ENCODE results near the gene MACROD1. TPM values are rescaled to one million over a fixed set of nuclear protein-coding genes. Genes with fewer than 3 reads are reported as not detected.

MACROD1 gene
- total and polyA plus RNA-seq, 9 of the 15 experiments (the other 6 are each of a cell fraction or from before 2014, with no cell fraction given): 1.1 to 60.0 (median 26.4) TPM

GRCh38 chr11:64126371-64126770 lies 39.5 kb downstream of the MACROD1 start (continued):
- no peak for TF ChIP-seq SNAPC5 (CRISPR knock-in tag; IDR thresholded peaks at IDR 0.05)
- TF ChIP-seq ZNF239 (CRISPR knock-in tag; IDR thresholded peaks at IDR 0.05): no peak
- TF ChIP-seq MYNN (IDR thresholded peaks at IDR 0.05): no peak
- no peak for TF ChIP-seq MYNN (CRISPR knock-in tag; IDR thresholded peaks at IDR 0.05)
- no peak for TF ChIP-seq ESRRB (CRISPR knock-in tag; IDR thresholded peaks at IDR 0.05; ENCODE audit: borderline replicate concordance)
- TF ChIP-seq ZNF830 (CRISPR knock-in tag; IDR thresholded peaks at IDR 0.05): no peak

GRCh38 chr11:64125676-64126075 lies 40.2 kb downstream of the MACROD1 start:
- Histone ChIP-seq H3K4me1 (replicated peaks in 1 of 2; ENCODE audit: control insufficient read depth in 2 of 2, insufficient read depth in 2 of 2, low read length in 2 of 2) (peaks cover 0 to 29% of the 10 kb centered on the region in 2 experiments; a peak in 2 of 5 replicates), H3K9me1 (ENCODE audit: control insufficient read depth, insufficient read depth, low read length) (no peaks in the 10 kb centered on the region), H3K4me3 (no peak overlapping the region), H3K36me3 (ENCODE audit: control insufficient read depth, insufficient read depth, low read length) (no peaks in the 10 kb centered on the region), H3K9me3 (replicated peaks; ENCODE audit: control insufficient read depth, insufficient read depth, low read depth, low read length) (no peaks in the 10 kb centered on the region), H2AFZ (ENCODE audit: low read depth, low read length) (no peak overlapping the region), H3K79me2 (ENCODE audit: control insufficient read depth, insufficient read depth, low read length) (no peaks in the 10 kb centered on the region; the same call in 2 of the 3 replicates), H3K27me3 (ENCODE audit: control insufficient read depth in 2 of 2, insufficient read depth in 2 of 2, low read length in 2 of 2) (no peaks in the 10 kb centered on the region), H3K27ac (ENCODE audit: extremely low read depth, low read depth, low read length) (no peak overlapping the region), H4K20me1 (replicated peaks; ENCODE audit: control insufficient read depth, insufficient read depth, low read length) (peaks cover 26% of the 10 kb centered on the region), H3K4me2 (ENCODE audit: insufficient read depth, low read length) (no peak overlapping the region), H3K9ac (ENCODE audit: insufficient read depth in 1 of 2, low read depth in 2 of 2, low read length in 2 of 2) (0 out of 4 replicates have a peak overlapping the region, but pooled peaks of 1 of the 2 experiments have one; percentile 36)
- no TSS peak for BruUV-seq (replicated peaks)
- ChIA-PET CTCF (ENCODE audit: low intra/inter-chr PET ratio) (no interaction called here), POLR2A (no interaction called here)
- DNase-seq (ENCODE audit: extremely low read depth in 1 of 4, low spot score in 3 of 4) (no peak), ATAC-seq (no peak), FAIRE-seq (no peak)
- TF ChIP-seq ZNF282 (CRISPR knock-in tag; IDR thresholded peaks at IDR 0.05) (no peak), TEAD2 (tag; IDR thresholded peaks at IDR 0.05) (no peak), ZFPM2 (CRISPR knock-in tag; IDR thresholded peaks at IDR 0.05) (no peak), ZBTB33 (CRISPR knock-in tag; IDR thresholded peaks at IDR 0.05) (peak; percentile 57)
- intact Hi-C loops (cut with micrococcal nuclease): no loop called here
- in situ Hi-C loops (cut with MboI): no loop called here
- 74% methylated on average over 14 of the region's 14 CpGs for WGBS (ENCODE audit: insufficient coverage, low coverage, missing lambda C conversion rate)
